SK-N-SH (cell line): ENCODE results near the gene RRM1. TPM values are rescaled to one million over a fixed set of nuclear protein-coding genes. Genes with fewer than 3 reads are reported as not detected.

Experiments
- CTCF ChIA-PET: fragments of 300-600, 350-600 bp; formaldehyde crosslinking; extraction: SDS; loops from one replicate; lab custom pipeline; 2021; lab: Yijun Ruan, JAX
- POLR2A ChIA-PET: fragments of 350-600 bp; sonication (Branson Sonifier 250); formaldehyde crosslinking; extraction: SDS; loops from one replicate; lab custom pipeline; 2020; ENCODE audit warnings: antibody characterized with exemption, inconsistent platforms; lab: Yijun Ruan, JAX
- DNase-seq: peaks from one replicate; pipeline ENCODE4 v3.0.0; 2012
- H2AFZ ChIP-seq: fragments of 200-600 bp; sonication (generic); 2 replicates; pipeline ENCODE4 v1.8.1; 2016; ENCODE audit warnings: antibody characterized with exemption, mild to moderate bottlenecking, low read depth
- H3F3A ChIP-seq: fragments of 200-600 bp; sonication (generic); replicated peaks from 2 replicates; pipeline ENCODE3; 2016; ENCODE audit warnings: antibody characterized with exemption, mild to moderate bottlenecking; ENCODE audit not compliant: insufficient read depth
- H3K27ac ChIP-seq, 2 experiments: fragments of 200-500 bp in 1 of 2; fragments of 200-600 bp in 1 of 2; sonication (Bioruptor generic) in 1 of 2; sonication (generic), shearing (Covaris generic) in 1 of 2; 2 replicates each; pipeline versions ENCODE4 v1.5.1 to v1.6.1; 2014 to 2016; ENCODE audit warnings: low read depth in 2 of 2, inconsistent platforms in 1 of 2, low read length in 1 of 2, mild to moderate bottlenecking in 1 of 2, mixed read lengths in 1 of 2
- H3K27me3 ChIP-seq: fragments of 200-600 bp; sonication (generic), shearing (Covaris generic); 2 replicates; pipeline ENCODE4 v1.6.1; 2016; ENCODE audit warnings: mixed run types; ENCODE audit not compliant: insufficient read depth
- H3K36me3 ChIP-seq, 2 experiments: fragments of 200-500 bp in 1 of 2; fragments of 200-600 bp in 1 of 2; sonication (Bioruptor generic) in 1 of 2; sonication (generic) in 1 of 2; replicated peaks in 1 of 2; 2 replicates each; pipeline versions ENCODE3 to v1.5.1; 2014 to 2016; ENCODE audit warnings: low read length in 1 of 2, mild to moderate bottlenecking in 1 of 2; ENCODE audit not compliant: insufficient read depth in 2 of 2, control insufficient read depth in 1 of 2
- H3K4me1 ChIP-seq, 2 experiments: fragments of 200-500 bp in 1 of 2; fragments of 200-600 bp in 1 of 2; sonication (Bioruptor generic) in 1 of 2; sonication (generic), shearing (Covaris generic) in 1 of 2; 2 replicates each; pipeline versions ENCODE4 v1.5.1 to v1.6.1; 2014 to 2016; ENCODE audit warnings: low read depth in 1 of 2, low read length in 1 of 2, mixed run types in 1 of 2; ENCODE audit not compliant: insufficient read depth in 2 of 2, control insufficient read depth in 1 of 2
- H3K4me2 ChIP-seq: fragments of 200-600 bp; sonication (generic), shearing (Covaris generic); 2 replicates; pipeline ENCODE4 v1.6.1; 2017; ENCODE audit warnings: mixed run types
- H3K4me3 ChIP-seq, 2 experiments: fragments of 200-500 bp in 1 of 2; fragments of 200-600 bp in 1 of 2; sonication (Bioruptor generic) in 1 of 2; sonication (generic), shearing (Covaris generic) in 1 of 2; 2 replicates each; pipeline versions ENCODE4 v1.5.1 to v1.8.1; 2014 to 2016; ENCODE audit warnings: low read depth in 2 of 2, inconsistent platforms in 1 of 2, low read length in 1 of 2, mild to moderate bottlenecking in 1 of 2, mixed read lengths in 1 of 2, moderate library complexity in 1 of 2
- H3K79me2 ChIP-seq: fragments of 200-600 bp; sonication (generic); 2 replicates; pipeline ENCODE4 v1.8.1; 2017; ENCODE audit warnings: mild to moderate bottlenecking; ENCODE audit not compliant: insufficient read depth
- H3K9ac ChIP-seq: fragments of 200-600 bp; sonication (generic); 2 replicates; pipeline ENCODE4 v1.6.1; 2017; ENCODE audit warnings: mixed run types
- H3K9me2 ChIP-seq: fragments of 200-600 bp; sonication (generic); 2 replicates; pipeline ENCODE4 v1.6.1; 2017; ENCODE audit warnings: mixed run types
- H3K9me3 ChIP-seq: fragments of 200-600 bp; sonication (generic); 2 replicates; pipeline ENCODE4 v1.6.1; 2017; ENCODE audit warnings: mixed run types, mild to moderate bottlenecking, moderate library complexity
- H4K20me1 ChIP-seq: fragments of 200-600 bp; sonication (generic); 2 replicates; pipeline ENCODE4 v1.6.1; 2017; ENCODE audit warnings: mild to moderate bottlenecking, mixed run types; ENCODE audit not compliant: insufficient read depth
- FOXJ3 ChIP-seq: sonication (generic); formaldehyde crosslinking; IDR thresholded peaks from 2 replicates; pipeline ENCODE4 v1.5.1; 2020; ENCODE audit warnings: mild to moderate bottlenecking, missing genetic modification reagents
- MAX ChIP-seq: IDR thresholded peaks from 2 replicates; pipeline ENCODE4 v1.4.0; 2012; ENCODE audit warnings: low read depth
- MEF2A ChIP-seq: IDR thresholded peaks from 2 replicates; pipeline ENCODE4 v1.4.0; 2012; ENCODE audit warnings: low read depth, borderline replicate concordance
- MXI1 ChIP-seq: IDR thresholded peaks from 2 replicates; pipeline ENCODE4 v1.6.1; 2012; ENCODE audit warnings: mild to moderate bottlenecking, low read depth, low read length, improper control_type of control experiment
- NFIC ChIP-seq: IDR thresholded peaks from 2 replicates; pipeline ENCODE4 v1.4.0; 2012; ENCODE audit warnings: borderline replicate concordance
- NRF1 ChIP-seq: IDR thresholded peaks from 2 replicates; pipeline ENCODE4 v1.6.1; 2012; ENCODE audit warnings: low read depth, mild to moderate bottlenecking, low read length
- PBX3 ChIP-seq: IDR thresholded peaks from 2 replicates; pipeline ENCODE4; 2012
- POLR2AphosphoS5 ChIP-seq: IDR thresholded peaks from 2 replicates; pipeline ENCODE4 v1.6.1; 2012; ENCODE audit warnings: low read depth, low read length
- RAD21 ChIP-seq: IDR thresholded peaks from 2 replicates; pipeline ENCODE4 v1.6.1; 2012; ENCODE audit warnings: mild to moderate bottlenecking, low read length
- RCOR1 ChIP-seq: fragments of 150-350 bp; IDR thresholded peaks from 2 replicates; pipeline ENCODE4 v1.6.1; 2017; ENCODE audit warnings: antibody characterized with exemption, low read length
- REST ChIP-seq: IDR thresholded peaks from 2 replicates; pipeline ENCODE4 v1.6.1; 2012; ENCODE audit warnings: mild to moderate bottlenecking, low read depth, low read length, moderate library complexity
- RFX5 ChIP-seq: IDR thresholded peaks from 2 replicates; pipeline ENCODE4 v1.6.1; 2012; ENCODE audit warnings: mild to moderate bottlenecking, improper control_type of control experiment, low read length
- YY1 ChIP-seq: IDR thresholded peaks from 2 replicates; pipeline ENCODE4 v1.4.0; 2012; ENCODE audit warnings: low read depth, mild to moderate bottlenecking
- WGBS: methylation state at CpG from one replicate; pipeline ENCODE4 v1.1.6; 2017; ENCODE audit warnings: low lambda C conversion rate; 5-methylcytosine and 5-hydroxymethylcytosine counted together
- polyA plus RNA-seq, 3 experiments: library from polyadenylated mRNA; depleted of rRNA; stranded (reverse); fragments of >200 nt; gene quantifications; 2 replicates each; pipeline ENCODE4 v1.2.3, GENCODE V29; 2012

Gene RRM1
- polyA plus RNA-seq, 1 of the 3 experiments (the other 2 are of a cell fraction): 28.2 TPM

GRCh38 chr11:4102711-4103110 lies 8.1 kb downstream of the RRM1 start:
- H3K9me3 ChIP-seq: no peaks in the 10 kb centered on the region
- WGBS: 95% methylated on average over 4 of the region's 4 CpGs
- H3K4me3 ChIP-seq: no peak overlapping the region
- H3K36me3 ChIP-seq: peaks cover 14 to 30% of the 10 kb centered on the region in 2 experiments
- ChIA-PET POLR2A (no interaction called here), CTCF (interaction anchor here (0.7 kb wide), 1 partner anchor 30 kb away, joined by 3 read pairs; no protein-coding TSS in a partner anchor)
- H3K4me1 ChIP-seq: no peaks in the 10 kb centered on the region
- TF ChIP-seq RAD21 (no peak), REST (no peak), MXI1 (no peak), YY1 (no peak), MEF2A (no peak), RCOR1 (no peak), RFX5 (no peak), PBX3 (no peak)
- no peaks in the 10 kb centered on the region for H3K27me3 ChIP-seq
- no peaks in the 10 kb centered on the region for H3K9me2 ChIP-seq
- H3K4me2 ChIP-seq: no peak overlapping the region
- peaks cover 3% of the 10 kb centered on the region for H3F3A ChIP-seq
- no peak overlapping the region for H2AFZ ChIP-seq
- no peak overlapping the region for H3K9ac ChIP-seq
- H4K20me1 ChIP-seq: 0 out of 2 replicates have a peak, but pooled peaks cover 3% of the 10 kb centered on the region
- peaks cover 65% of the 10 kb centered on the region for H3K79me2 ChIP-seq
- DNase-seq: no peak
- H3K27ac ChIP-seq: no peak overlapping the region

- no peaks in the 10 kb centered on the region for H3K27me3 ChIP-seq
- no peak overlapping the region for H3K27ac ChIP-seq
- ChIA-PET POLR2A (no interaction called here), CTCF (interaction anchor here (0.7 kb wide), 1 partner anchor 30 kb away, joined by 3 read pairs; no protein-coding TSS in a partner anchor)
- H3K79me2 ChIP-seq: peaks cover 62% of the 10 kb centered on the region
- peaks cover 3% of the 10 kb centered on the region for H3F3A ChIP-seq
- no peak for DNase-seq
- TF ChIP-seq NFIC (no peak), FOXJ3 (CRISPR knock-in tag) (no peak), POLR2AphosphoS5 (no peak), MAX (no peak), REST (no peak), NRF1 (no peak)
- H3K4me3 ChIP-seq: no peak overlapping the region
- no peaks in the 10 kb centered on the region for H3K9me3 ChIP-seq
- H3K36me3 ChIP-seq: peaks cover 14 to 30% of the 10 kb centered on the region in 2 experiments
- no peak overlapping the region for H3K9ac ChIP-seq
- H2AFZ ChIP-seq: no peak overlapping the region
- H3K4me1 ChIP-seq: no peaks in the 10 kb centered on the region
- H3K4me2 ChIP-seq: no peak overlapping the region
- no peaks in the 10 kb centered on the region for H3K9me2 ChIP-seq
- 0 out of 2 replicates have a peak, but pooled peaks cover 3% of the 10 kb centered on the region for H4K20me1 ChIP-seq
- 93% methylated on average over 2 of the region's 2 CpGs for WGBS
Measured at GRCh38 chr11:4103269-4103668, 8.7 kb downstream of the RRM1 start.
